Midbrain (tissue), 1 donor: ENCODE data around the gene EPS15.

Experiments
- DNase-seq: peaks from one replicate; lab custom pipeline; 2025; lab: John Stamatoyannopoulos, UW

Gene EPS15

GRCh38 chr1:51316113-51316845 is 202.8 kb downstream of the EPS15 start:
- DNase-seq = no peak

DNA sequence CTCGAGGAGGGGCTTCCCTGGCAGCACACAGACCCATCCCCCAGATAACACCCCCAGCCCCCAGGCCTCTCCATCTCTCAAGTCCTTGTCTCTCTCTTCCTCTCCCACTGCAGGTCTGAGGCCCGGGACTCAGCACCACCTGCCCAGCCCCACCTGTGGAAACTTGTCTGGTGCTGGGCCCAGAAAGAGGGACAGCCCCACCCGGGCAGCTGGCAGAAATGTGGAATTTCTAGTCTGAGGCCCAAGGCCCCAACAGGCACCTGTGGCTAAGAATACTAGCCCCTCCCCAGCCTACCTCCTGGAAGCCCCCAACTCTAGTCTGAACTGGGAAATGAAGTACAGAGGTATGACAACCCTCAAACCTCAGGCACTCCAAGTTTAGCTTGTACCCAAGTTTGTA is 204.1 kb downstream of the EPS15 start:
- DNase-seq = no peak

GRCh38 chr1:51313961-51314777 is 204.9 kb downstream of the EPS15 start:
- no peak for DNase-seq

DNA sequence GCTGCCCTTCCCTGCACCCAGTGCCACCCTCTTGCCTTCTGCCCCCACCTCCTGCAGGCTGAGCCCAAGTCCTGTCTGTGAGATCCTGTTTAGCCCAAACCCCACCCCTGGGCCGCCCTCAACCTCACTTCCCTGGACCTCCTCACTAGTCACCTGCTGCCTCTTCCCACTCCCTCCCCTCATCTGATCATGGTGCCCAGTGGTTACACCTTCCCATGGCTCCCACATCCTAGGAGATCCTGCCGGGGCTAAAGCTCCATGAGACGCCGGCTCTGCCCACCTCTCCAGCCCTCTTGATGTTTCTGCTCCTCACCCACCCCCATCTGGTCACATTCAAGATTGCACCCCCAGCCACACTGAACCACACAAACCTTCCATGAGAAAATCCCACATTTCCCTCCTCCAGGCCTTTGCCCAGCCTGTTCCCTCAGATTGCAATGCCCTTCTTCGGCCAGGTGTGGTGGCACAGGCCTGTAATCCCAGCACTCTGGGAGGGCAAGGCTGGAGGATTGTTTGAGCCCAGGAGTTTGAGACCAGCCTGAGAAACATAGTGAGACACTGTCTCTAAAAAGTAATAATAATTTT is 205.7 kb downstream of the EPS15 start:
- DNase-seq = no peak

- no peak for DNase-seq
Measured at GRCh38 chr1:51312718-51313117, 206.3 kb downstream of the EPS15 start.

GRCh38 chr1:51311826-51312225 is 207.2 kb downstream of the EPS15 start:
- DNase-seq = no peak

- DNase-seq = no peak
Measured at GRCh38 chr1:51310871-51311613, 208.0 kb downstream of the EPS15 start.

DNA sequence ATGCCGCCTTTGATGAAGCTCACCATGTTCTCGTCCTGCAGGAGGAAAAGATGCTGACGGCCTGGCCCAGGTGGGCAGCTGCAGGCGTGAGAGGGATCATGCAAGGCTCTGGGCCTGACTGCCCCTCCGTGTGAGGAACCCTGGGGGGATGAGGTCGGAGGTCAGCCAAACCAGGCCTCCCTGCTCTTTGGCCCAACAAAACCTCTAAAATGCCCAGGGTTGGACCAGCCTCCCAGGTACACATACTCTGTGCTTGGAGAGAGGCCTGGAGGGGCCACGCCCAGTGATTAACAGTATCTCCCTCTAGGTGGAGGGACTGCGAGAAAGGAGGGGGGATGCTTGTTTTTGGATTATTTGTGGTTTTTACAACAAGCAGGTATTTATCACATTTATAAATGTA is 209.8 kb downstream of the EPS15 start:
- DNase-seq = no peak

DNA sequence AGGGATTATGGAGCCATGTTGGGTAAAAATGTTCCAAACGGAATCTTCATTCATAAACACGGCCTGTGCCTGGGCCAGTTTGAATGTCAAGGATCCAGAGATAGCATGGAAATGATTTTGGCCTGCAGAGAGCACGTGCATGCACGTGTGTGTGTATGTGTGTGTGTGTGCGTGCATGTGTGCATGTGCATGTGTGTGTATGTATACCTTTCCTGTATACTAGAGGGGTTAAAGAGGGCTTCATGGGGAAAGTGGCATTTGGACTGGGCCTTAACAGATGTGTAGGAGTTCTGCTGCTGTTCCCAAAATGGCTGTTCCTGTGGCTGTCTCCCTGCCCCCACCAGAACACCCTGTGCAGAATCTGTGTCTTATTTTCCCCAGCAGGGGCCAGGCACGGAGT is 210.4 kb downstream of the EPS15 start:
- no peak for DNase-seq

GRCh38 chr1:51306950-51307349 is 212.1 kb downstream of the EPS15 start:
- no peak for DNase-seq

GRCh38 chr1:51305371-51305823 is 213.7 kb downstream of the EPS15 start:
- no peak for DNase-seq

DNA sequence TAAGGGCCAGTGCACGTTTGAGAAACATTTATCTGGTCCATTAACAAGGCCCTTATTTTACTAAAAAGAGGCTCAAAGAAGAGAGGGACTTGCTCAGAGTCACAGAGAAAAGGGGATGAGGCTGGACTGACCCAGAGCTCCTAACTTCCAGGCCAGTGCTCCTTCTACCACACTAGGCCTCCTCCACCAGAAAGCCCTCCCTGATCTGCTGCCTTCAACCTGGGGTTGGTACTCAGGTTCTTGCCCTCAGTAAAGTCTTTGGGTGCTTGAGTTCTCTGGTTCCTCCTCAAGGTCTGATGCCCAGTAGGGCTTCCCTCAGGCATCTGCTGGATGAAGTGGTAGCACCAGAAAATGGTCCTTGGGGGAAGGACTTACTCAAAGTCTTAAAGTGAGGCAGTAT is 214.7 kb downstream of the EPS15 start:
- DNase-seq = no peak
